Brain microvascular endothelial cell (primary cell): ENCODE data around the gene FERMT2.
A peak's percentile ranks its signal among the peaks of the same experiment; 100 is the strongest.

Source experiments
- DNase-seq: peaks from one replicate; pipeline ENCODE4 v3.0.0-alpha.2; 2020
- H3K27ac ChIP-seq: fragments of 250-450 bp; sonication (Bioruptor Pico); 2 replicates; pipeline ENCODE4 v1.5.1; 2020; ENCODE audit warnings: mild to moderate bottlenecking, moderate library complexity
- H3K27me3 ChIP-seq: fragments of 250-450 bp; sonication (Bioruptor Pico); replicated peaks from 2 replicates; pipeline ENCODE4 v1.5.1; 2020; ENCODE audit warnings: mild to moderate bottlenecking
- H3K36me3 ChIP-seq: fragments of 250-450 bp; sonication (Bioruptor Pico); replicated peaks from 2 replicates; pipeline ENCODE4 v1.5.1; 2020; ENCODE audit warnings: mild to moderate bottlenecking
- H3K4me3 ChIP-seq: 2 replicates; pipeline ENCODE4 v1.5.1; 2011; ENCODE audit warnings: low read depth, mild to moderate bottlenecking, control low read depth, low read length, moderate library complexity
- CTCF ChIP-seq: IDR thresholded peaks from 2 replicates; pipeline ENCODE4 v1.5.1; 2011; ENCODE audit warnings: low read depth, mild to moderate bottlenecking, moderate library complexity, low read length, control low read depth, inconsistent platforms; ENCODE audit errors: missing control alignments
- in situ Hi-C: cut with HindIII; loops from 2 replicates; pipeline ENCODE4 v1.10.0; 2017; ENCODE audit warnings: low sequenced_read_pairs, low pct_ligation_motif_present

The FERMT2 gene

GRCh38 chr14:52988139-52988538, 37.3 kb upstream of the FERMT2 start:
- in situ Hi-C loops: no loop called here
- TF ChIP-seq CTCF: no peak
- H3K27me3 ChIP-seq: no peaks in the 10 kb centered on the region
- no peak overlapping the region for H3K27ac ChIP-seq
- H3K36me3 ChIP-seq: no peaks in the 10 kb centered on the region
- H3K4me3 ChIP-seq: no peak overlapping the region
- no peak for DNase-seq

GRCh38 chr14:52987514-52987913, 36.7 kb upstream of the FERMT2 start:
- Histone ChIP-seq H3K27ac (no peak overlapping the region), H3K36me3 (no peaks in the 10 kb centered on the region), H3K4me3 (no peak overlapping the region), H3K27me3 (no peaks in the 10 kb centered on the region)
- no peak for TF ChIP-seq CTCF
- in situ Hi-C loops: no loop called here
- DNase-seq: no peak

- H3K4me3 ChIP-seq: no peak overlapping the region
- H3K27me3 ChIP-seq: no peaks in the 10 kb centered on the region
- in situ Hi-C loops: no loop called here
- no peak for DNase-seq
- no peaks in the 10 kb centered on the region for H3K36me3 ChIP-seq
- H3K27ac ChIP-seq: no peak overlapping the region
- no peak for TF ChIP-seq CTCF
Measured at GRCh38 chr14:52987042-52987441, 36.2 kb upstream of the FERMT2 start.

GRCh38 chr14:52977798-52978197, 26.9 kb upstream of the FERMT2 start:
- Histone ChIP-seq H3K36me3 (no peaks in the 10 kb centered on the region), H3K4me3 (no peak overlapping the region), H3K27ac (no peak overlapping the region), H3K27me3 (no peaks in the 10 kb centered on the region)
- in situ Hi-C loops: no loop called here
- no peak for DNase-seq
- no peak for TF ChIP-seq CTCF

- Histone ChIP-seq H3K4me3 (no peak overlapping the region), H3K27me3 (no peaks in the 10 kb centered on the region), H3K27ac (no peak overlapping the region), H3K36me3 (no peaks in the 10 kb centered on the region)
- in situ Hi-C loops: no loop called here
- DNase-seq: no peak
- TF ChIP-seq CTCF: no peak
Measured at GRCh38 chr14:52974406-52974805, 23.6 kb upstream of the FERMT2 start.

- Histone ChIP-seq H3K27ac (no peak overlapping the region), H3K27me3 (no peaks in the 10 kb centered on the region), H3K4me3 (no peak overlapping the region), H3K36me3 (no peaks in the 10 kb centered on the region)
- TF ChIP-seq CTCF: peak; percentile 81
- in situ Hi-C loops: no loop called here
- peak; percentile 65 for DNase-seq
Measured at GRCh38 chr14:52961060-52961639, 10.3 kb upstream of the FERMT2 start.
